ENCODE results near the gene PAIP2. TPM values are rescaled to one million over a fixed set of nuclear protein-coding genes. Genes with fewer than 3 reads are reported as not detected.

PAIP2 gene
- total RNA-seq, 6 experiments from 2014 or later = 34.5 to 55.8 (median 41.4) TPM

- ATAC-seq (no peak), DNase-seq (peak in 1 of 3 donors; percentile 51)
- no CpG with 5 or more reads among the region's 8 CpGs for WGBS (ENCODE audit: insufficient coverage, low coverage, low lambda C conversion rate, missing lambda C conversion rate)
- Histone ChIP-seq H3K27ac (no peak overlapping the region), H3K27me3 (peaks cover 0 to under 1% of the 10 kb centered on the region in 2 donors), H3K36me3 (no peaks in the 10 kb centered on the region), H3K9me3 (no peaks in the 10 kb centered on the region), H3K4me1 (peaks cover 0 to 42% (median 8%) of the 10 kb centered on the region in 4 donors), H3K4me3 (no peak overlapping the region)
- no peak for TF ChIP-seq CTCF (IDR thresholded peaks at IDR 0.05)
- TF ChIP-seq POLR2A (IDR thresholded peaks at IDR 0.05) = no peak
- intact Hi-C loops (cut with DNase I) = loop anchor here in 1 of 2 donors (10.0 kb wide), 1 partner anchor 94 kb away; the partner anchor contains the start of gene MATR3
These were observed 46.7 kb downstream of the PAIP2 start for GRCh38 chr5:139388198-139388821.

DNA sequence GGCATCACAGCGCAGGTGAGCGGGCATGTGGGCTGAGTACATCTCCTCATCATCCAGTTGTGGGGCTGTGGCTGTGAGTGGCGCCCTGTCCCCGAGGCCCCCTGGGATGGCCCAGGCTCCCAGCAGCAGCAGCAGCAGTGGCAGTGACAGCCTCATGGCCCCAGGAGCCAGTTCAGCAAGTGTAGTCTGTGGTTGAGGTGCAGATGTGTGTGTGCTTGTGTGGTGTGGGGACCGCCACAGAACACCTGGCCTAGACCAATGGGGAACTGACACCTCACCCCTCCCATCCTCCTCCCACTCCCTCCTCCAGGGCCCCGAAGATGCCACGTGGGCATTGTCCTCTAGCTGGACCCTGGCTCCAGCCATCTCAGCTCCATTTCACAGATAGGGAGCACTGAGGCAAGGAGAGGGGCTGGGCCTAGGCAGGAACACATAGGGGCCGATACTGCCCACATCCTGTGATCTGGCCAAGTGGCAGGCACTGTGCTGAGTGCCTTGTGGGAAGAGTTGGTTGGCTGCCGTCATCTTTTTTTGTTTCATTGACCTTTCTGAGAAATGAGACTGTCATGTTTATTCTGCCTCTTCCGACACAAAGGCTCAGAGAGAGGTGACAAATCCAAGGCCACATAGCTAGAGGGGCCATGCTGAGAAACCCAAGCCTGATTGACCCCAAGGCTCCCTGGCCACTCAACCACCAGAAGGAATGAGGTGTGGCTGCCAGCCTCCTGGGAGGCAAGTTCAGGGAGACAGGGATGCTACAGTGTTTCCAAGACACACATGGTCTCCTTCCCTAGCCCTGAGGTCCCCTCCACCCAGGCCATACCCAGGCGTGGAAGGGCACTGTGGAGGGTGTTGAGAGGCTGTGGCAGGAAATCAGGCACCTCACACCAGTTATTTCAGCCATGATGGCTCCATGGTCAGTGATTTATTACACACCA, 48.3 kb downstream of the PAIP2 start, which contains the start of gene MZB1:
Gene MZB1, minus strand, starts transcription at position 213 of the 938 bp plus-strand sequence. Its CDS starts 57 bp downstream, at position 156.
- TF ChIP-seq POLR2A (IDR thresholded peaks at IDR 0.05) = no peak
- no peak for TF ChIP-seq CTCF (IDR thresholded peaks at IDR 0.05)
- intact Hi-C loops (cut with DNase I) = loop anchor here in 1 of 2 donors (10.0 kb wide), 1 partner anchor 95 kb away; the partner anchor contains the start of gene MATR3
- H3K27ac ChIP-seq = peak within 1 kb of the TSS in 1 of 3 donors; percentile 24
- 67% methylated on average over 1 of the region's 11 CpGs for WGBS (ENCODE audit: insufficient coverage, low coverage, low lambda C conversion rate, missing lambda C conversion rate)
- peaks cover 0 to 40% (median 4%) of the 10 kb centered on the region in 4 donors for H3K4me1 ChIP-seq
- no peak within 1 kb of the TSS for H3K4me3 ChIP-seq
- no peaks in the 10 kb centered on the region for H3K36me3 ChIP-seq
- peak in 2 of 4 donors; percentile 4 to 8 for ATAC-seq
- DNase-seq = peak in 1 of 3 donors; percentile 51
- no peaks in the 10 kb centered on the region for H3K9me3 ChIP-seq
- peaks cover 0 to 15% of the 10 kb centered on the region in 2 donors for H3K27me3 ChIP-seq

GRCh38 chr5:139390639-139391569, 49.2 kb downstream of the PAIP2 start:
- peaks cover 0 to 19% of the 10 kb centered on the region in 2 donors for H3K27me3 ChIP-seq
- WGBS (ENCODE audit: insufficient coverage, low coverage, low lambda C conversion rate, missing lambda C conversion rate) = 80% methylated on average over 5 of the region's 10 CpGs
- H3K36me3 ChIP-seq = no peaks in the 10 kb centered on the region
- H3K27ac ChIP-seq = peak overlapping the region in 1 of 3 donors; percentile 24
- no peak overlapping the region for H3K4me3 ChIP-seq
- no peak for ATAC-seq
- intact Hi-C loops (cut with DNase I) = no loop called here
- peaks cover 0 to 30% (median 4%) of the 10 kb centered on the region in 4 donors for H3K4me1 ChIP-seq
- no peak for DNase-seq
- TF ChIP-seq POLR2A (IDR thresholded peaks at IDR 0.05) (no peak), CTCF (IDR thresholded peaks at IDR 0.05) (no peak)
- H3K9me3 ChIP-seq = no peaks in the 10 kb centered on the region
